NCI-H187 (cell line): ENCODE measurements around the gene DIS3L2.

Experiments
- DNase-seq, 2 experiments: peaks; one replicate each; lab custom pipeline; 2025; lab: John Stamatoyannopoulos, UW

The DIS3L2 gene

DNA sequence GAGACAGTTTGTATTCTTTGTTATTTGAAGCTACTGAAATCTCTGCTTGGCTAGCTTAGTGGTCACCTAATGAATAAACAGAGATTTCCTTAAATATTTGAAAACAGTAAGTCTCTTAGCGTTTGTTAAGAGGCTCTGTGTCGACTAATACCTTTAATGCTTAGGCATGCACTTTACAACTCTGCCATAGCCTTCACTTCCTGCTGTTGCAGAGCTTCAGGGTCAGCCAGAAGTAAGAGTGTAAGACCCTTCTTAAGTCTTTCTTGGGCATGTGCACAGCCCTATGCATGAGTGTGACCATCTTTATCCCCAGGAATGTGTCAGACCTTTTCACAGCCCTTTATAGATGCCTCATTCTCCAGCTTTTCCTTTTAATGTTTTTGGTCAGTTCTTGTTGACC, 221.8 kb downstream of the DIS3L2 start:
- no peak for DNase-seq

DNA sequence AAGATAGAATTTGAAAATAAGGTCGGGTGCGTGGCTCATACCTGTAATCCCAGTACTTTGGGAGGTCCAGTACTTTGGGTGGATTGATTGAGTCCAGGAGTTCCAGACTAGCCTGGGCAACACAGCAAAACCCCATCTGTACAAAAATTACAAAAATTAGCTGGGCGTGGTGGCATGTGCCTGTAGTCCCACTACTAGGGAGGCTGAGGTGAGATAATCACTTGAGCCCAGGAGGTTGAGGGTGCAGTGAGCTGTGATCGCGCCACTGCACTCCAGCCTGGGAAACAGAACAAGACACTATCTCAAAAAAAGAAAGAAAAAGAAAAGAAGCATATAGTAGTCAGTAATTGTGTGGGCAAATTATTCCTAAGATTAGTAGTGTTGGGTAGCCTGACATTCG, 222.8 kb downstream of the DIS3L2 start:
- DNase-seq = no peak

GRCh38 chr2:232190796-232191195, 229.3 kb downstream of the DIS3L2 start:
- no peak for DNase-seq

DNA sequence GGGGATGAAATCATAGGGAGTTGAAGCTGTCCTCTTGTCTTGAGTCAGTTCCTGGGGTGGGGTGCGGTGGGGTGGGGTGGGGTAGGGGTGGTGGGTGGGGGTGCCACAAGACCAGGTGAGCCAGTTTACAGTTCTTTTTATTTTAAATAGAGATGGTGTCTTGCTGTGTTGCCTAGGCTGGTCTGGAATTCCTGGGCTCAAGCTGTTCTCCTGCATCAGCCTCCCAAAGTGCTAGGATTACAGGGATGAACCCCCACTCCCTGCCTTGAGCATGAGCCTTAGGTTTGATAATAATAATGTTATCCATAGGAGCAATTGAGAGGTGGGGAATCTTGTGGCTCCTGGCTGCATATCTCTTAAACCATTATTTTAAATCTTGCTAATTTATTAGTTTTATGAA, 234.0 kb downstream of the DIS3L2 start:
- no peak for DNase-seq

GRCh38 chr2:232196802-232197201, 235.3 kb downstream of the DIS3L2 start:
- DNase-seq = no peak

- DNase-seq = no peak
Observed at GRCh38 chr2:232200195-232200594, 238.7 kb downstream of the DIS3L2 start.

DNA sequence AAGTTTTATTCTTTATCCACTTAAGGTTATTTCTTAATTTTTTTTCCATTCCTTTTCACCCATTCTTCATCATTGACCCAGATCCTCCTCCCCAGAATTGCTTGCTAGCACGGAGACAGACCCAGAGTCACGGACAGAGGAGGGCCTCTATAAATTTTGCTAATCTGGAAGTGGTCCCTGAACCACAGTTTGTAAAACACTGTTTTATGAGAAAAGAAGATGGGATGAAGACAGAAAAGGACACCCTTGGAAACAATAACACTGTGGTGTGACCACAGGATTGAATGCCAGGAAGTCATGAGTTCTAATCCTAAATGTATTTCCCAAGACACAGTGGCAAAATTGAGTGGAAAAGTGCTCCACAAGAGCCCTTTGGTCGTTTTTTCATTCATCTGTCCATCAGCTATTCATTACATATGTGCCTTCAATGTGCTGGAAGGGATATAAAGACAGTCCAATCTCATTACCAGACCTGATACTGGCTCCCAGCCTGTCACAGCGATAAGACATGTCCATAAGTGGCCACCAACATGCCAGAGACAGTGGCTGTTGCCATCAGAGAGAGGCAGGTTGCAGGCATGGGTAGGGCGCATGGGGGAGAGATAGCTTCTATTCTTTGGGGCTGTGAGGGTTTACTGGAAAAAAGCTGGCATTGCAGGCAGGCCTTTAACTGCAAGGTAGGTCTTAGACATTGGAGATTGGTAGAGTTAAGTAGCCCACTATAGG, 241.8 kb downstream of the DIS3L2 start:
- no peak for DNase-seq

DNA sequence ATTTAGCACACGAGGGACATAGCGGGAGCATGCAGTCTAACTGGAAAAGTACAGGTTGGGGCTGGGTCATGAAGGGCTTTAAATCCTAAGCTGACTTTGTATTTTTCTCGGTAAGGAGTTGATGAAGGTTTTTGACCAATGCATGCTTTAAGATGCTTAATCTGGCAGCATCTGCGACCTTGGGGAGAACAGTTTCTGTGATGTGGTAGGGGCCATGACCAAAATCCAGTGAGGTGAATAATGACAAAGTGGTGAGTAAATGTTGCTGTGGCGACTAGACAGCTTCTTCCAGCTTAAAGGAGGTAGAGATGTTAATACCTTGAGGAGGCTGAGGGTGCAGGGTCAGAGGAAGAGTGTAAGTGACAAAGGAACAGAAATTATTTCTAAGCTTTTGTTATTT, 242.4 kb downstream of the DIS3L2 start:
- DNase-seq = no peak

GRCh38 chr2:232204457-232204931, 243.0 kb downstream of the DIS3L2 start:
- DNase-seq = no peak

DNA sequence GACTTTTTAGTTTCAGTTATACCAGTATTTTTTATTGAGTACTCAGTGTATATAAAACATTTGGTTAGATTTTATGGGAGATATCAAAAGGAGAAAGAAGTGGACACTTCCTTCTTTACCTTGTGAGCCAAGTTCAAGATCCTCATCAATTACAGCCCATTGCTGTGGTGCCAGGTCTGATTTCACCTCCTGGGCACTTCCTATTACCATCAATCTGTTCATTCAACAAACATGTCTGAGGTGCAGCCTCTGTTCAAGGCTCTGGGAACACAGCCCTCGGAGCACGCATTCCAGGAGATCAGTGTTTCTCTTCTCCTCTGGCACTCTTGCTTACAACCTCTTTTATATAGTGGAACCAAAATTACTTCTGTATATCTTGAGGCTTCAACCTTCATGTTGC, 245.7 kb downstream of the DIS3L2 start:
- no peak for DNase-seq

- no peak for DNase-seq
Observed at GRCh38 chr2:232210306-232210705, 248.8 kb downstream of the DIS3L2 start.

GRCh38 chr2:232211743-232212686, 250.5 kb downstream of the DIS3L2 start:
- no peak for DNase-seq

DNA sequence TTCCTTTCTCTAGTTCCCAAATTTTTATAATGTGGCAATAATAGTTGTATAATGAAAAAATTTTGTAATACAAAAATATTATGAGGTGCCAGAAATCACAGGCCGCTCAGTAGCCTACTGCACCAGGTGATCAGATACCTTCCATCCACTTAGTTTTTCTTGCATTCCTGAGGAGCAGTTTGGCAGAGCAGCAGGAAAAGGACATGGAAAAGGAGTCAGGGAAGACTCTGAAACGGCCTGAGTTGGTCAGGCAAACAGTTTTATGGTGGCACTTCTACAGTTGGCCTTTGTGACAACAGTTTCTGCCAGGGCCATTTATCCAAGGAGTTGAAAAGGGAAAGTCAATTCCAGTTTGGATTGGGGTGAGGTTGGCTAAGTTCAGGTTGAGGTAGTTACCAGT, 251.7 kb downstream of the DIS3L2 start:
- no peak for DNase-seq

- no peak for DNase-seq
Observed at GRCh38 chr2:232214053-232214452, 252.5 kb downstream of the DIS3L2 start.

DNA sequence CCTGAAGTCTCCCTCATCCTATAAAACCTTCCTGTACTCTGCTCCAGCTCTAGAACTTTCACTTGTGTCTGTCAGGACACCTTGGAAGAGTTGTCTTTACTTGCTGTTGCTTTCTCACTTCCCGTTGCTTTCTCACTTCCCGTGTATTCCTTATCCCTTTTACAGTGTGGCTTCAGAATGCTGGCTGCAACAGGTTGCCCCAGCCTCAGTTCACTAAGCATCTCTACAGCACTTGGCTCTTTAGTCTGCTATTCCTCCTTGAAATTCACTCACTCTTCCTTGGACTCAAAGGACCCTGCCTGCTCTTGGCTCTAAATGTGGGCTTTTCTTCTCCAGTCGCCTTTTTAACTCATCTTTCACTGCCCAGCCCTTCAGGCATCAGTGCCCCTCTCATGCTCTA, 254.5 kb downstream of the DIS3L2 start:
- no peak for DNase-seq

- DNase-seq = no peak
Observed at GRCh38 chr2:232218778-232219495, 257.4 kb downstream of the DIS3L2 start.

GRCh38 chr2:232219496-232219870, 258.0 kb downstream of the DIS3L2 start:
- DNase-seq = no peak

DNA sequence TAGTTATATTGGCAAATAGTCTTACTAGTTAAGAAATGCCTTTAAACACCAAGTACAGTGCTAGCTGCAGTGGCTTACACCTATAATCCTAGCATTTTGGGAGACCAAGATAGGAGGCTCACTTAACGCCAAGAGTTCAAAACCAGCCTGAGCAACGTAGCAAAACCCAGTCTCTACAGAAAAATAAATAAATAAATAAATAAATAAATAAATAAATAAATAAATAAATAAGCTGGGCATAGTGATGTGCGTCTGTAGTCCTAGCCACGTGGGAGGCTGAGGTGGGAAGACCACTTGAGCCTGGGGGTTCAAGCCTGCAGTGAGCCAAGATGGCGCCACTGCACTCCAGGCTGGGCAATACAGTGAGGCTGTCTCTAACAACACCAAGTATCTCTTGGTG, 258.4 kb downstream of the DIS3L2 start:
- DNase-seq = no peak

- no peak for DNase-seq
Observed at GRCh38 chr2:232225429-232225828, 263.9 kb downstream of the DIS3L2 start.

GRCh38 chr2:232225895-232226294, 264.4 kb downstream of the DIS3L2 start:
- no peak for DNase-seq

GRCh38 chr2:232228332-232228731, 266.8 kb downstream of the DIS3L2 start:
- DNase-seq = no peak
